ENCODE measurements around the gene PDXP.
A peak's percentile ranks its signal among the peaks of the same experiment; 100 is the strongest.
"Not testable (repeated sequence)": the region's sequence is repeated elsewhere in the genome, so short reads cannot be mapped to it uniquely, and the experiment has no call there.

PDXP gene
- total RNA-seq, result 0 to 0.35 reads per million in 2 donors

- DNase-seq, result peak; percentile 96
Measured at GRCh38 chr22:37658133-37659065, at the start of gene PDXP. Gene PDXP (plus strand): TSS chr22:37658723. CDS start chr22:37658783, 60 bp downstream.

- DNase-seq, result no peak
Measured at GRCh38 chr22:37609240-37610152, 49.0 kb upstream of the PDXP start.

GRCh38 chr22:37610153-37610475 lies 48.4 kb upstream of the PDXP start:
- not testable (repeated sequence) for DNase-seq

GRCh38 chr22:37610480-37611129 lies 47.9 kb upstream of the PDXP start:
- no peak for DNase-seq

GRCh38 chr22:37611207-37611606 lies 47.3 kb upstream of the PDXP start:
- DNase-seq, result no peak

- no peak for DNase-seq
Measured at GRCh38 chr22:37616201-37617083, 42.1 kb upstream of the PDXP start.

GRCh38 chr22:37617431-37617830 lies 41.1 kb upstream of the PDXP start:
- DNase-seq, result no peak

GRCh38 chr22:37618072-37618656 lies 40.4 kb upstream of the PDXP start:
- DNase-seq, result no peak

GRCh38 chr22:37618674-37619073 lies 39.8 kb upstream of the PDXP start:
- no peak for DNase-seq

GRCh38 chr22:37619991-37620390 lies 38.5 kb upstream of the PDXP start:
- no peak for DNase-seq

GRCh38 chr22:37621352-37621860 lies 37.1 kb upstream of the PDXP start:
- no peak for DNase-seq

- peak; percentile 70 for DNase-seq
Measured at GRCh38 chr22:37623075-37624016, 35.2 kb upstream of the PDXP start.

- DNase-seq, result no peak
Measured at GRCh38 chr22:37624017-37624365, 34.5 kb upstream of the PDXP start.

GRCh38 chr22:37624876-37625275 lies 33.6 kb upstream of the PDXP start:
- no peak for DNase-seq

- DNase-seq, result no peak
Measured at GRCh38 chr22:37625737-37626136, 32.8 kb upstream of the PDXP start.

- no peak for DNase-seq
Measured at GRCh38 chr22:37626144-37626543, 32.4 kb upstream of the PDXP start.

GRCh38 chr22:37626556-37627075 lies 31.9 kb upstream of the PDXP start:
- DNase-seq, result no peak

- DNase-seq, result no peak
Measured at GRCh38 chr22:37627121-37627520, 31.4 kb upstream of the PDXP start.

GRCh38 chr22:37627545-37627944 lies 31.0 kb upstream of the PDXP start:
- DNase-seq, result peak; percentile 39

GRCh38 chr22:37628830-37629229 lies 29.7 kb upstream of the PDXP start:
- DNase-seq, result no peak

Measured in T-helper 9 cell (primary cell).